Thoracic aorta (tissue), 2 donors: ENCODE data around the gene MMUT. TPM values are rescaled to one million over a fixed set of nuclear protein-coding genes. Genes with fewer than 3 reads are reported as not detected.

Experiments
- ATAC-seq: fragments of 150-250 bp; one replicate; pipeline ENCODE4 v1.8.0; 2017; ENCODE audit warnings: low read depth; ENCODE audit not compliant: insufficient number of reproducible peaks, low FRiP score
- DNase-seq: peaks from one replicate; pipeline ENCODE4 v3.0.0-alpha.2; 2020; ENCODE audit warnings: low spot score
- H3K27ac ChIP-seq, 2 donors: fragments of 200-600 bp; sonication (generic); 1 replicate in 1 of 2; 2 replicates in 1 of 2; pipeline ENCODE4 v1.5.1; 2016; ENCODE audit warnings: mild to moderate bottlenecking in 2 of 2, moderate library complexity in 2 of 2
- H3K27me3 ChIP-seq: fragments of 200-600 bp; sonication (generic); replicated peaks from 2 replicates; pipeline ENCODE4 v1.6.0; 2016; ENCODE audit warnings: mild to moderate bottlenecking; ENCODE audit not compliant: insufficient read depth
- H3K36me3 ChIP-seq: fragments of 200-600 bp; sonication (generic); one replicate; pipeline ENCODE4 v1.5.1; 2016
- H3K4me1 ChIP-seq, 2 donors: fragments of 200-600 bp; sonication (generic); 1 replicate in 1 of 2; 2 replicates in 1 of 2; pipeline versions ENCODE4 v1.5.1 to v1.6.0; 2016; ENCODE audit warnings: low read depth in 2 of 2, mild to moderate bottlenecking in 1 of 2; ENCODE audit not compliant: control insufficient read depth in 1 of 2
- H3K4me3 ChIP-seq: fragments of 200-600 bp; sonication (generic); 2 replicates; pipeline ENCODE4 v1.5.1; 2016; ENCODE audit warnings: mild to moderate bottlenecking
- H3K9me3 ChIP-seq: fragments of 200-600 bp; sonication (generic); 2 replicates; pipeline ENCODE4 v1.5.1; 2016
- CTCF ChIP-seq: fragments of 200-600 bp; sonication (generic); IDR thresholded peaks from one replicate; pipeline ENCODE4 v1.5.1; 2019; ENCODE audit warnings: antibody characterized with exemption
- total RNA-seq, 2 donors: library from RNA; depleted of rRNA; stranded (reverse); fragments of >200 nt; gene quantifications; one replicate each; pipeline versions ENCODE4 v1.1.0 to v1.2.3, GENCODE V29; 2016

The MMUT gene
- total RNA-seq = 10 to 100 TPM; 15.0 to 16.1 TPM

GRCh38 chr6:49462927-49463611 lies at the start of gene MMUT, which contains the start of gene CENPQ:
Gene MMUT, minus strand, starts transcription at chr6:49463253. Its CDS starts 3,787 bp downstream, at chr6:49459466.
Gene CENPQ, plus strand, starts transcription at chr6:49463370. Its CDS starts 6,807 bp downstream, at chr6:49470177.
- DNase-seq (peak; percentile 91), ATAC-seq (peak; percentile 97)
- no peak for TF ChIP-seq CTCF
- peak within 1 kb of the TSS; percentile 96 for H3K4me3 ChIP-seq
- H3K27ac ChIP-seq = peak within 1 kb of the TSS; percentile 88
- no peaks in the 10 kb centered on the region for H3K9me3 ChIP-seq
- no peaks in the 10 kb centered on the region for H3K27me3 ChIP-seq
- H3K36me3 ChIP-seq = peaks cover 7% of the 10 kb centered on the region
- H3K4me1 ChIP-seq = peaks cover 20 to 38% of the 10 kb centered on the region in 2 donors

GRCh38 chr6:49509342-49509741 lies 46.3 kb upstream of the MMUT start:
- Histone ChIP-seq H3K9me3 (no peaks in the 10 kb centered on the region), H3K4me1 (no peaks in the 10 kb centered on the region), H3K36me3 (no peaks in the 10 kb centered on the region), H3K4me3 (no peak overlapping the region), H3K27me3 (no peaks in the 10 kb centered on the region), H3K27ac (no peak overlapping the region)
- TF ChIP-seq CTCF = no peak
- DNase-seq (no peak), ATAC-seq (no peak)

- ATAC-seq (no peak), DNase-seq (no peak)
- H3K4me3 ChIP-seq = no peak overlapping the region
Measured at GRCh38 chr6:49506569-49507111, 43.6 kb upstream of the MMUT start.

GRCh38 chr6:49504666-49505065 lies 41.6 kb upstream of the MMUT start:
- Histone ChIP-seq H3K4me3 (no peak overlapping the region), H3K4me1 (no peaks in the 10 kb centered on the region), H3K36me3 (no peaks in the 10 kb centered on the region), H3K9me3 (no peaks in the 10 kb centered on the region), H3K27ac (no peak overlapping the region), H3K27me3 (no peaks in the 10 kb centered on the region)
- no peak for DNase-seq
- no peak for ATAC-seq
- TF ChIP-seq CTCF = no peak

More at GRCh38 chr6:49506569-49507111, 43.6 kb upstream of the MMUT start:
- no peak for TF ChIP-seq CTCF
- Histone ChIP-seq H3K9me3 (no peaks in the 10 kb centered on the region), H3K4me1 (no peaks in the 10 kb centered on the region), H3K27me3 (no peaks in the 10 kb centered on the region), H3K27ac (no peak overlapping the region), H3K36me3 (no peaks in the 10 kb centered on the region)

- no peaks in the 10 kb centered on the region for H3K36me3 ChIP-seq
- no peaks in the 10 kb centered on the region for H3K27me3 ChIP-seq
- H3K4me3 ChIP-seq = no peak within 1 kb of the TSS
- DNase-seq = no peak
- no peak within 1 kb of the TSS for H3K27ac ChIP-seq
- no peaks in the 10 kb centered on the region for H3K4me1 ChIP-seq
- no peak for ATAC-seq
- H3K9me3 ChIP-seq = no peaks in the 10 kb centered on the region
- TF ChIP-seq CTCF = no peak
Measured at GRCh38 chr6:49499623-49500022, 36.6 kb upstream of the MMUT start, which contains the start of gene GLYATL3. Gene GLYATL3, plus strand, starts transcription at chr6:49499923. Its CDS starts 12,068 bp downstream, at chr6:49511991.
